SW 1271 (cell line): ENCODE results near the gene G3BP2.

Experiments used
- DNase-seq, 2 experiments: peaks; one replicate each; lab custom pipeline; 2025; lab: John Stamatoyannopoulos, UW

G3BP2 gene

DNA sequence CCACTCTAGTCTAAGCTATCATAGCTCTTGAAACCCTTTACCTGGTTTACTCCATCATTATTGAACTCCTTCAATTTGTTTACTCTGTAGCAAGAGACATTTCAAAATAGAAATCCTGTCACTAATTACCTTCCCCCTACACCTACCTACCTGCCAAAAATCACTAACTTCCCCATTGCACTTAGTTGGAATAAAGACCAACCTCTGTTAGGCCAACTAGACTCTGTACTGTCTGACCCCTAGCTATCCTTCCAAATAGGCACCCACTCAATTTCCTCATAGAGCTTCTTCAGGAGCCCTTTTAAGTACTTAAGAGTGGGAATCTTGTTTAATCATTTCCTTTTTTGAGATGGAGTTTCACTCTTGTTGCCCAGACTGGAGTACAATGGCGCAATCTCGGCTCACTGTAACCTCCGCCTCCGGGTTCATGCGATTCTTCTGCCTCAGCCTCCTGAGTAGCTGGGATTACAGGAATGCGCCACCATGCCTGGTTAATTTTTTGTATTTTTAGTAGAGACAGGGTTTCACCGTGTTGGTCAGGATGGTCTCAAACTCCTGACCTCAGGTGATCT is 34.0 kb downstream of the G3BP2 start:
- no peak for DNase-seq

DNA sequence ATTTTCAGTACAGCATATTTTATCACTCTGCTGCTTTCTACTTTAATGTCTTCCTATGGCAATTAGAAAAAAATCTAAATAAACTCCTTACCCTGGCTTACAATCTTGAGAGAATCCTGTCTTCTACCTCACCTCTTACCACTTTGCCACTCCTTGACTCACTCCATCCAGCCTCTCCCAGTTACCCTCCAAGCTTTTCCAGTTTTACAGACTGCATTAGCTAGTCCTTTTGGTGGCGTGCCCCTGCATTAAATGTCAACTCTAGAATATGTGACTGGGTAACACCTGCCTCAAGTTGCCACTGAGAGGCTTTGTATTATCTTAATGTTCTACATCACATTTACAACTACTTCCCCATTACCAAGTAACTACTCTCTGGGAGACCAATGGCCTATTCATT is 35.4 kb downstream of the G3BP2 start:
- no peak for DNase-seq

DNA sequence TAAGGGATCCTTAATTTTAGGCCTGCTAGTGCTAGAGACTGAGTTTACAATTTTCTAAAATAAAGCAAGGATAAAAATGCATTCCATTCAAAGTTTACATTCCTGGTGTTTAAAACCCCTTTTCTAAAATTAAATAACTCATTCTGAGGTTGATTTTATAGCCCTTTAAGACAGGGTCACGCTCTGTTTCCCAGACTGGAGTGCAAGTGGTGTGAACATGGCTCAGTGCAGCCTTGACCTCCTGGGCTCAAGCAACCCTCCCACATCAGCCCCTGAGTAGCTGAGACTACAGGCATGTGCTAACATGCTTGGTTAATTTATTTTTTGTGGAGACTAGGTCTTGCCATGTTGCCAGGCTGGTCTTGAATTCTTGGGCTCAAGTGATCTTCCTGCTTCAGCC is 36.0 kb downstream of the G3BP2 start:
- no peak for DNase-seq

DNA sequence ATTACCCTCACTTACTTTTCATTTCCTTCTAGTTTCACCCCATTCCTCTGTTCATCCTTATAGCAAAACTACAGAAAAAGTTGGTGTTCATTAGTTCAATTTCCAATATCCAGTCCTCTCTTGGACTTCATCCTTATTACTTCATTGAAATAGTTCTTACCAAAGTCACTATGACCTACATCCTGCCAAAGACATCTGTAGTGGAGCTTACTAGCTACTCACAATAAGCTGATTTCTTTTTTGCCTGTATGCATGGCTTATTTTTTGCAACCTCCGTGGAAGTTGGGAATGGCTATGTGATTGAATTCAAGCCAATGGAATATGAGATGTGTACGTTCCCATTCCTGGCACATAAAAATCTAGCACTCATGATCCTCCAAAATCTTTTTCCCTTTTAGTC is 38.3 kb downstream of the G3BP2 start:
- DNase-seq: no peak

DNA sequence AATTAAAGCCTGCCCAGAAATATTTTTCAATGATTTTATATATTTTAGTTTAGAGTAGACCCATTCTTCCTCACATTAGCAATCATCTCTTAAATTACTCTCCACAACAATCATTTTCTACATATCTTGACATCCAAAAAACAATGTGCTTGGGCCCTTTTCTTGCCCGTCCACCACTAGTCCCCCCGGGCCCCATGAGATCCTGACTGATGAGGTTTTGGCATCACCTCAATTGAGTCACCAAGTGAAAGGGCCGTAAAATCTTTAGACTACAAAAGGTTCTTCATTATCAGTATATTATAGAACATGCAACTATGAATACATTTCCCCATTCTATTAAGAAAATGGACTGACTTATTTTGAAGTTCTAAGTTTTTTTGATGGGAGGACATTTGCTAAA is 38.9 kb downstream of the G3BP2 start:
- no peak for DNase-seq

GRCh38 chr4:75633846-75634245 is 39.4 kb downstream of the G3BP2 start:
- no peak for DNase-seq

DNA sequence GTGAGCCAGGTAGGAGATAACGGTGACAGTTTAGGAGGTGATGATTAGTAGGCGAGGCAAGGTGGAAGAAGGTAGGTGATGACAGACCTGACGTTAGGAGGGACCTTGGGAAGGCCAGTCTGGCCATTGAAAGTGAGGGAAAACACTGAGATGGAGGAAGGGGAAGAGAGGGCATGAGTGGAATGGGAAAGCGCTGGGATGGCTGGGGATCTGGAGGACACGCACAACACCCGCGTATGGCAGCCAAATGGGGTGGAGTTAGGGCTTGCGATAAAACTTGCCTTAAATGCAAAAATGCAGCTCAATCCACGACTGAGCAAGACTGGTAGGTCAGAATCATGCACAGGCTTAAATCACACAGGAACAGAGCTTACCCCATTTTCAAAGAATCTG is 42.3 kb downstream of the G3BP2 start:
- no peak for DNase-seq

DNA sequence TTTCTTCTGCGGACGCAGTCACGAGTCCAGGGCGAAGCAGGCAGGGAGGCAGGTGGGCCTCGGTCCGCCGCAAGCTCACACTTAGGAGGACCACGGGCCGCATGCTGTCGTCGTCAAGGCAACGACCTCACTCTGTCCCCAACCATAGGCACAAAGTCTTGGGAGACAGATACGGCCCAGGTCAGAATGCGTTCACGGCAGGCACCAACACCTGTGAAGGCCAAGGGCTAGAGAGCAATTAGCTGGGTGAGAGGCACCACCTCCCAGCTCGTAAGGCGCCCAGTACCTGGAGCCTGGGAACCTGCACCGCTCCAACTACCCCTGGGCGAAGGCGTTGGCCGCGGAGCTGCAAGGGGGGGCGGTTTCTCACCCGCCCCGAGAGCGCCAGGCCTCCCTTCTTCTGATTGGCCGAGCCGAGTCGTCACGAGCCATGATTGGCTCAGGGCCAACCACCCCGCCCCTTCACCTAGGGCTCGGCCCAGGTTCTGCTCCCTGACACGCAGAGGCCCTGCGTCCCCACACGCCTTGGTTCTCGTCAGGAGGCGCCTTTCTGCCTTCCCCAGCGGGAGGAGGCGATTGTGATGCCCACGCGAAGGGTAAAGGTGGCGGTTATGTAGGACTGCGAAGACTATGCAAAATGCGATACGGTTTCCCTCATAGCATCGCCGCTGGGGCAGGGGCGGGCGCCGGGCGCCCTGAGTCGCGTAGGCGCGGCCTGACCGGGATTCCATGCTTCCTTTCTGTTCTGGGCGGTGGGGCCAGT is 42.9 kb downstream of the G3BP2 start, which contains the start of gene CDKL2:
Gene CDKL2, minus strand, starts transcription at position 355 of the 763 bp plus-strand sequence. CDS start 4,540 bp downstream, outside the sequence.
- no peak for DNase-seq

DNA sequence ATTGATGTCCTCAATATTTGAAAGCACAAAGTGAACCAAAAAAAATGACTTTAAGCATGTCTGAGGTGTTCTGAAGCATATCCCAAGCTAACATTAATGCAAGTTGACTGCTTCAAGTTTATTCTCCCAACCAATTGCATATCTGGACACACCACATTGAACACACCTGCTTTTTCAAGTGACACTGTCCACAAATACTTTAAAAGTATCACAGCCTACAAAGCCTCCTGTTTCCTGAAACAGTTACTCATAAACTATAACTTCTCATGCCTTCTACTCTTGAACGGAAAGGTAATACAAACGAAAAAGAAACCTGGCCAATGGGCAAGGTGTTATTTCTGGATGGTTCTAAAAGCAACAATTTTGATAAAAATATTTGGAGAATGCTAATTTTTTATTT is 44.0 kb downstream of the G3BP2 start:
- no peak for DNase-seq

GRCh38 chr4:75623026-75623425 is 50.2 kb downstream of the G3BP2 start:
- DNase-seq: no peak

GRCh38 chr4:75621715-75622114 is 51.5 kb downstream of the G3BP2 start:
- DNase-seq: no peak

- DNase-seq: no peak
Observed at GRCh38 chr4:75612306-75612705, 60.9 kb downstream of the G3BP2 start.

GRCh38 chr4:75605928-75606327 is 67.3 kb downstream of the G3BP2 start:
- no peak for DNase-seq

- DNase-seq: no peak
Observed at GRCh38 chr4:75599647-75600046, 73.6 kb downstream of the G3BP2 start.

DNA sequence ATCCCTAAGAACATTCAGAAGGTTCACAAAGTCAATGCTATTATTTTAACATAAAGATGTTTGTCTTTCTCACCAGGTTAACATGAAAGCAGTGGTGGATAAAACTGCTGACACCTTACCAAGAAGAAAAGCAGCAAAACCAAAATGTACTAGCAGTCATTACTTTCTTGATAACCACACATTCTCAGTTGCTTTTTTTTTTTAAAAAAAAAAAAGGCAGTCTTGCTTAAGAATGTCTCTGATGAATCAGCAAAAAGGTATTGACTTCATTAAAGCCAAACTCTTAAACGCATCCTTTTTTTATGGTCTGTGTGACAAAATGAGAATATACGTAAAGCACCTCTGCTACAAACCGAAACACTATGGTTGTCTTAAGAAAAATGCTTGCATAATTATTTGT is 74.8 kb downstream of the G3BP2 start:
- DNase-seq: no peak

DNA sequence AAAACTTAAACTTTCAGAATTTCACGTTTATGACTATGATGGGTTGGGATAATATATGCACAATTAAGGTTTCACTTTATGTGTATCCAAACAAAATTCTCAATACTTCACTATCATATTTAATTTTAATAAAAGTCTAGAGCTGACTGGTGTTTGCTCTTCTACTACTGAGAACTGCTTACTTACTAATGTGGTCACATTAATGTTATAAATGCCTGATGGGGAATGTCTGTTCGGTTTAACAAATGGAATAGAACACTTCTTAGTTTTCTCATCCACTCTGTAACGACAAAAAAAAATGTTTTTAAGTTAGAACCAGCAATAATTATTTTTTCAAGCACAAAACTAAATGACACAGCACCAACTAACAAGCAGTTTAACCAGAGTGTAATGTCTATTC is 77.2 kb downstream of the G3BP2 start:
- DNase-seq: no peak

- no peak for DNase-seq
Observed at GRCh38 chr4:75593393-75593792, 79.8 kb downstream of the G3BP2 start.
